Measurements from ENCODE around the gene JAKMIP1.

DNA sequence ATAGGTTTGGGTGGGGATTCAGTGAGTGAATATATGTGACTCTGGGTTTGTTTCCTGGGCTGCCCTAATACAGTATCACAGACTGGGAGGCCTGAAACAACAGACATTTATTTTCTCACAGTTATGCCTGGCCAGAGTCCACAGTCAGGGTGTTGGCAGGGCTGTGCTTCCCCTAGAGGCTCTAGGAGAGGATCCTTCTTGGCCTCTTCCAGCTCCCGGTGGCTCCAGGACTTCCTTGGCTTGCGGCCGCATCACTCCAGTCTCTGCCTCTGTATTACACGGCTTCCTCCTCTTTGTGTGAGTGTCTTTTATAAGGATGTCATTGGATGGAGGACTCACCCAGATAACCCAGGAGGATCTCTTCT, 5.2 kb upstream of the JAKMIP1 start:
- no peak for TF ChIP-seq POLR2A (IDR thresholded peaks at IDR 0.05)
- TF ChIP-seq, protein P1, sequence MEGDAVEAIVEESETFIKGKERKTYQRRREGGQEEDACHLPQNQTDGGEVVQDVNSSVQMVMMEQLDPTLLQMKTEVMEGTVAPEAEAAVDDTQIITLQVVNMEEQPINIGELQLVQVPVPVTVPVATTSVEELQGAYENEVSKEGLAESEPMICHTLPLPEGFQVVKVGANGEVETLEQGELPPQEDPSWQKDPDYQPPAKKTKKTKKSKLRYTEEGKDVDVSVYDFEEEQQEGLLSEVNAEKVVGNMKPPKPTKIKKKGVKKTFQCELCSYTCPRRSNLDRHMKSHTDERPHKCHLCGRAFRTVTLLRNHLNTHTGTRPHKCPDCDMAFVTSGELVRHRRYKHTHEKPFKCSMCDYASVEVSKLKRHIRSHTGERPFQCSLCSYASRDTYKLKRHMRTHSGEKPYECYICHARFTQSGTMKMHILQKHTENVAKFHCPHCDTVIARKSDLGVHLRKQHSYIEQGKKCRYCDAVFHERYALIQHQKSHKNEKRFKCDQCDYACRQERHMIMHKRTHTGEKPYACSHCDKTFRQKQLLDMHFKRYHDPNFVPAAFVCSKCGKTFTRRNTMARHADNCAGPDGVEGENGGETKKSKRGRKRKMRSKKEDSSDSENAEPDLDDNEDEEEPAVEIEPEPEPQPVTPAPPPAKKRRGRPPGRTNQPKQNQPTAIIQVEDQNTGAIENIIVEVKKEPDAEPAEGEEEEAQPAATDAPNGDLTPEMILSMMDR (IDR thresholded peaks at IDR 0.05) = no peak

Measured in esophagus squamous epithelium (tissue), 4 donors.